Subcutaneous abdominal adipose tissue (tissue), 5 donors: Measurements from ENCODE around the gene TCAP.
A peak's percentile ranks its signal among the peaks of the same experiment; 100 is the strongest.

ENCODE experiments used
- H3K27ac ChIP-seq: one replicate; pipeline ENCODE4 v1.7.0; 2013; ENCODE audit warnings: low read depth, mild to moderate bottlenecking, inconsistent platforms, low read length, moderate library complexity
- H3K27me3 ChIP-seq, 5 donors: one replicate each; pipeline ENCODE4 v1.7.0; 2013; ENCODE audit warnings: low read length in 5 of 5, inconsistent platforms in 1 of 5; ENCODE audit not compliant: control insufficient read depth in 5 of 5, insufficient read depth in 4 of 5
- H3K36me3 ChIP-seq, 5 donors: one replicate each; pipeline ENCODE4 v1.7.0; 2013; ENCODE audit warnings: low read length in 5 of 5; ENCODE audit not compliant: control insufficient read depth in 5 of 5, insufficient read depth in 5 of 5
- H3K4me1 ChIP-seq, 5 donors: one replicate each; pipeline ENCODE4 v1.7.0; 2013; ENCODE audit warnings: low read length in 5 of 5, mild to moderate bottlenecking in 3 of 5, moderate library complexity in 1 of 5; ENCODE audit not compliant: control insufficient read depth in 5 of 5, insufficient read depth in 5 of 5
- H3K4me3 ChIP-seq, 5 donors: one replicate each; pipeline ENCODE4 v1.7.0; 2013; ENCODE audit warnings: low read length in 5 of 5, low read depth in 1 of 5
- H3K9ac ChIP-seq, 5 donors: one replicate each; pipeline ENCODE4 v1.7.0; 2013; ENCODE audit warnings: low read length in 5 of 5, mild to moderate bottlenecking in 4 of 5, moderate library complexity in 3 of 5
- H3K9me3 ChIP-seq, 5 donors: one replicate each; pipeline ENCODE4 v1.7.0; 2013; ENCODE audit warnings: low read length in 5 of 5; ENCODE audit not compliant: control insufficient read depth in 5 of 5
- donor health status: healthy.
- donor health status: healthy.
- donor health status: healthy.
- donor health status: healthy.
- donor health status: healthy.

Gene TCAP

GRCh38 chr17:39664581-39665561 is at the start of gene TCAP:
TCAP (plus strand) TSS chr17:39665349; CDS start chr17:39665360, 11 bp downstream.
- no peak within 1 kb of the TSS for H3K27ac ChIP-seq
- H3K4me1 ChIP-seq, result peaks cover 2 to 72% (median 39%) of the 10 kb centered on the region in 5 donors
- peaks cover 0 to 34% (median 32%) of the 10 kb centered on the region in 5 donors for H3K36me3 ChIP-seq
- H3K27me3 ChIP-seq, result peaks cover 17 to 36% (median 34%) of the 10 kb centered on the region in 5 donors
- H3K9ac ChIP-seq, result no peak within 1 kb of the TSS
- no peaks in the 10 kb centered on the region for H3K9me3 ChIP-seq
- no peak within 1 kb of the TSS for H3K4me3 ChIP-seq

- Histone ChIP-seq H3K9me3 (no peaks in the 10 kb centered on the region), H3K4me3 (no peak overlapping the region), H3K36me3 (no peaks in the 10 kb centered on the region), H3K27ac (no peak overlapping the region), H3K27me3 (peaks cover 7 to 31% (median 15%) of the 10 kb centered on the region in 5 donors), H3K9ac (no peak overlapping the region), H3K4me1 (peaks cover 3 to 15% (median 13%) of the 10 kb centered on the region in 5 donors)
These were observed 49.7 kb upstream of the TCAP start for GRCh38 chr17:39615434-39615833.

GRCh38 chr17:39617100-39617445 is 48.1 kb upstream of the TCAP start:
- Histone ChIP-seq H3K27me3 (peaks cover 7 to 29% (median 15%) of the 10 kb centered on the region in 5 donors), H3K4me1 (peaks cover 3 to 17% (median 15%) of the 10 kb centered on the region in 5 donors), H3K9me3 (no peaks in the 10 kb centered on the region), H3K9ac (no peak overlapping the region), H3K4me3 (peak overlapping the region in 3 of 5 donors; percentile 60 to 69 (median 61)), H3K36me3 (no peaks in the 10 kb centered on the region), H3K27ac (no peak overlapping the region)

GRCh38 chr17:39617446-39618245 is 47.5 kb upstream of the TCAP start:
- Histone ChIP-seq H3K9ac (no peak overlapping the region), H3K36me3 (no peaks in the 10 kb centered on the region), H3K27ac (no peak overlapping the region), H3K9me3 (no peaks in the 10 kb centered on the region), H3K27me3 (peaks cover 3 to 28% (median 11%) of the 10 kb centered on the region in 5 donors), H3K4me3 (peak overlapping the region in 4 of 5 donors; percentile 60 to 69 (median 64)), H3K4me1 (peaks cover 6 to 20% (median 17%) of the 10 kb centered on the region in 5 donors)

- Histone ChIP-seq H3K9ac (peak overlapping the region in 4 of 5 donors; percentile 13 to 63 (median 44)), H3K4me3 (peak overlapping the region; percentile 60 to 74 (median 66)), H3K27me3 (peaks cover 0 to 20% (median 6%) of the 10 kb centered on the region in 5 donors), H3K9me3 (no peaks in the 10 kb centered on the region), H3K4me1 (peaks cover 6 to 26% (median 21%) of the 10 kb centered on the region in 5 donors), H3K36me3 (no peaks in the 10 kb centered on the region), H3K27ac (no peak overlapping the region)
These were observed 46.8 kb upstream of the TCAP start for GRCh38 chr17:39618246-39618913.

- Histone ChIP-seq H3K27me3 (peaks cover 0 to 16% (median 6%) of the 10 kb centered on the region in 5 donors), H3K36me3 (no peaks in the 10 kb centered on the region), H3K9me3 (no peaks in the 10 kb centered on the region), H3K4me1 (peaks cover 4 to 30% (median 21%) of the 10 kb centered on the region in 5 donors), H3K4me3 (peak overlapping the region in 4 of 5 donors; percentile 45 to 69 (median 60)), H3K27ac (no peak overlapping the region), H3K9ac (peak overlapping the region in 2 of 5 donors; percentile 38 to 63)
These were observed 46.0 kb upstream of the TCAP start for GRCh38 chr17:39618956-39619785.

GRCh38 chr17:39619786-39620101 is 45.4 kb upstream of the TCAP start:
- Histone ChIP-seq H3K9ac (no peak overlapping the region), H3K27me3 (peaks cover 0 to 13% (median 7%) of the 10 kb centered on the region in 5 donors), H3K36me3 (no peaks in the 10 kb centered on the region), H3K4me3 (no peak overlapping the region), H3K4me1 (peaks cover 4 to 30% (median 21%) of the 10 kb centered on the region in 5 donors), H3K27ac (no peak overlapping the region), H3K9me3 (no peaks in the 10 kb centered on the region)

- Histone ChIP-seq H3K9ac (no peak overlapping the region), H3K27me3 (peaks cover 0 to 23% (median 17%) of the 10 kb centered on the region in 5 donors), H3K9me3 (no peaks in the 10 kb centered on the region), H3K27ac (no peak overlapping the region), H3K4me3 (peak overlapping the region in 2 of 5 donors; percentile 17 to 28), H3K4me1 (peaks cover 4 to 44% (median 34%) of the 10 kb centered on the region in 5 donors), H3K36me3 (no peaks in the 10 kb centered on the region)
These were observed 43.4 kb upstream of the TCAP start for GRCh38 chr17:39621523-39622379.
